Stimulated activated CD8-positive, alpha-beta memory T cell treated with anti-CD3 and anti-CD28 coated beads, Interleukin-2, amount 100 ng/mL, for 1 hour (primary cell): ENCODE data around the gene FLT4.

Experiments
- DNase-seq, 2 donors: peaks; one replicate each; pipeline ENCODE4 v3.0.0-alpha.2; 2020; ENCODE audit warnings: low read depth in 2 of 2

The FLT4 gene

DNA sequence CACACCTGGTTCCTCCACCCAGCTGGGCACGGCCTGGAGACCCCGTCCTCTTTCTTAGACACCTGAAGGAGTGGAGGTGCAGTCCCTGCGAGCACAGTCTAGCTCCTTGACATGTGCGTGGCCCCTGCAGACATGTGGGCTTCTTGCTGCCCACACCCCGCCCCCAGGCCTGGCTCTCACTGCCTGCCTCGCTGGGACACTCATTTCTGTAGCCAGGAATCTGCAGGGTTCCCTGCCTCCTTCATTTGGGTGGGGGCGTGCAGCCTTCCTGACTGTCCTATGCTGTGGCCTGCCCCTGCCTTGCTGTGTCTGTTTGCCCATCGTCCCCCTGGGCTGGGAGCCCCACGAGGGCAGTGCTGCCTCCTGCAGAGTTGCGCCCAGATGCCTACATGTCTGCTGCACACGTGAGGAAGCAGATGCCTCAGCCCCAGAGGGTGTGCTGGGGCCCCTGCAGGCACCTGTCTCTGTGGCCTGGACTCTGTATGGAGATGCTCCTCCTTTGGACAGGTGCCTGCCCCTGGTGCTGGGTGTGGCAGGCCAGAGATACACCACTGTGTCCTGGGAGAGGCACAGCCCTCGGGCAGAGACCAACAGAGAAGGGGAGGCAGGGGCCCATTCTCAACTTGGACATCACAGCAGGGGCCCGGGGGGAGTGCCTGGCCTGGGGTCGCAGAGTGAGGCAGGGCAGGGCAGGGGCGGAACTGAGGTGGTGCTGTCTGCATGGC lies 22.6 kb downstream of the FLT4 start:
- DNase-seq = no peak

GRCh38 chr5:180625791-180626660 lies 23.4 kb downstream of the FLT4 start:
- DNase-seq = no peak

- no peak for DNase-seq
Measured at GRCh38 chr5:180625125-180625790, 24.1 kb downstream of the FLT4 start.

- DNase-seq = no peak
Measured at GRCh38 chr5:180624587-180624986, 24.8 kb downstream of the FLT4 start.

DNA sequence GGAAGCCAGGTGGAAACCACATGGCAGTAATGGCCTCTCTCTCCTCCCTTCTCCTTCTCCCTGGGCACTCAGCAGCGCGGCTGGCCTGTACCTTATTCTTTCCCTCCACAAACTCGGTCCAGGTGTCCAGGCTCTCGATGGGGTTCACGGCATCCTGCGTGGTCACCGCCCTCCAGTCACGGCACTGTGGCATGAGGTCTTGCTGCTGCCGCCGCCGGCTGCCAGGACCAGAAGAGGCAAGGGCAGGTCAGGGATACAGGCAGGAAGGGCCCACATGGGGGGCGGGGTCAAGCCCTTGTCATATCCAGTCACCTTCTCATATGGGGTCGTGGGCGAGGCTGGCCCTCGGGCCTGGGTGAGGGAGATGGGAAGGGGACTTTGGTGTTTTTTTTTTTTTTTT lies 25.6 kb downstream of the FLT4 start:
- no peak for DNase-seq

GRCh38 chr5:180623411-180623834 lies 26.0 kb downstream of the FLT4 start:
- DNase-seq = no peak

DNA sequence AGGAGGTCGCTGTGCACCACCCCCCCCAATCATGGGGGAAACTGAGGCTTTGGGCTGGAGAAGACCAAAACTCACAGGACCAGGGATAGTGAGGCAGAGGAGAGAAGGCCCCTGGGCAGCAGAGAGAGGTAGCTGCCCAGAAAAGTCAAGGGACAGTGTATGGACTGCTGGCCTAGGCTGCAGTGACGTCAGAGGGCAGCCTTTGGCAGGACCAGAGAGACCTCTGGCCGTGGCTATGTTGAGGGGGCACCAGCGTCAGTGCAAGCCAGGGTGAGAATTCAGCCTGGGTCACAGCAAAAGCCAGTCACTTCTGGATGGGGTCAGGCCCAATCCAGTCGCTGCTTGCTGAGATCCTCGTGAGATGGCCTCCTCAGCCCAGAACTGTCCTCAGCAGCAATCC lies 26.5 kb downstream of the FLT4 start:
- no peak for DNase-seq

GRCh38 chr5:180621311-180621710 lies 28.1 kb downstream of the FLT4 start:
- DNase-seq = no peak

DNA sequence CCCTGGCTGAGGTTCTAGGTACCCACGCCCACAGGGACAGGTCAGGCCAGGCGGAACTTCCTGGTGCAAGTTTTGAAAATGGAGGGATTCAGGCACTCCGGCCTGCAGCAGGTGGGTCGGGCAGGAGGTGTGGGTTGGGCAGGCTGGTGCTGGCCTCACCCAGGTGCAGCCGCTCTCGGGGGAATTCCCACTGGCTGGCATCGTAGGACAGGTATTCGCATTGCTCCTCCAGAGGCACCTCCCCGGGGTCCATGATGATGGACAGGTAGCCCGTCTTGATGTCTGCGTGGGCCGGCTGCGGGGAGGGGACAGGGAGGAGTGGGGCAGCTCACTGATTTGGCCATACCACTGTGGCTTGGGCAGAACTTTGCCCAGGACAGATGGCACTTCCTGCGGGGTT lies 29.4 kb downstream of the FLT4 start:
- no peak for DNase-seq

GRCh38 chr5:180619563-180619915 lies 29.9 kb downstream of the FLT4 start:
- no peak for DNase-seq

DNA sequence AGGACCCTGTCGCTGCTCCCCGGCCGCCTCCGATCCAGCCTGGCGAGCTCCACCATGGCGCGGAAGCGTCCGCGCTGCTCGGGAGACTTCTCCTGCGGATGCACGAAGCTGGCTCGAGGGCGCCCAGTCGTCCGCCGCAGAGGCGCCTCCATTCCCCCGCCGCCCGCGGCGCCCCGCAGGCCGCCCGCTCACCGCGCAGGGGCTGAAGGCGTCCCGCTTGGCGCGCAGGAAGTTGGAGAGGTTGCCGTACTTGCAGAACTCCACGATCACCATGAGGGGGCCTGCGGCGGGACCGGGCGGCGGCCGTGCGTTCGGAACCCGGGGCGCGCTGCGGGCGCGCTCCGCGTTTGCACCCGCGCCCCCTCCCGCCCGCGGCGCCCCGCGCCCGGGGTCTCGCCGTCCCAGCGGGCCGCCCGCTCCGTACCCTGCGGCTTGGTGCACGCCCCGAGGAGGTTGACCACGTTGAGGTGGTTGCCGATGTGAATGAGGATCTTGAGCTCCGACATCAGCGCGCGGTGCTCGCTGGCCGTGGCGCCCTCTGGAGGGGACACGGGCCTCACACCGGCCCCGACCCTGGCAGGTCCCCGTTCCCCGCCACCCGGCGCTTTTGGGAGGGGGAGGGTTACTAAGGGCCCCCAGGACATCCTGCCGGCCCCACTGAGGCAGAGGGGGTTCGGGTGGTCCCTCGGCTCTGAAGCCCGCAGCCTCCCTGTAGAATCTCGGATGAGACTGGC lies 30.4 kb downstream of the FLT4 start:
- no peak for DNase-seq

GRCh38 chr5:180618487-180618828 lies 30.9 kb downstream of the FLT4 start:
- no peak for DNase-seq

DNA sequence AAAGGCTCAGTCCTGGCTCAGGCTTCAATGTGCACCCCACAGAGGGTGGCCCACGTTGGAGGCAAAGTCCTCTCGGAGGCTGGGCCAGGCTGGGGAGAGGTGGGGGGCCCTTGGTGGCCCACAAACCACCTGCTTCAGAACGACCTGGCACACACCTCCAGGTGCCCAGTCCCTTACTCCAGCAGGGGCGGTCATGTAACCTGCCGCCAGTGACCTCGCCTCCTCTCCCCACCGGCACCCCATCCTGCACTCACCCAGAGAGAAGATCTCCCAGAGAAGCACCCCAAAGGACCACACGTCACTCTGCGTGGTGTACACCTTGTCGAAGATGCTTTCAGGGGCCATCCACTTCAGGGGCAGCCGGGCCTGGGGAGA lies 35.6 kb downstream of the FLT4 start:
- DNase-seq = no peak

GRCh38 chr5:180613188-180613813 lies 36.1 kb downstream of the FLT4 start:
- DNase-seq = no peak

DNA sequence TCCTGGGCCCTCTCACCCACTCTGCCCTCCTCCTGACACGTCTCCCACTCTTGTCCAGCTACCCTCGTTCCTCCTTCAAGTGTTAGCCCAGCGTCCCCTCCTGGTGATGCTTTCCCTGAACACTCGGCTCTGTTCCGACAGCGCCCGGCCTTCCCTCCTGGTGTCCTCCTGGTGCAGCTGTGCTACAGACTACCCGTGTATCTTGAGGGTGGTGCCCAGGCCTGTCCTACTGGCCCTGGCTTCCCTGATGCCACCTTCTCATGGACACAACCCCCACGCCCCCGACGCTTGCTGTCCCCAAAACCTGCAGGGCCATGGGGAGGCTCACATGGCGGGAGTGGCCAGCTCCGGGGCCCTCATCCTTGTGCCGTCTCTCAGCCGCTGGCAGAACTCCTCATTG lies 36.7 kb downstream of the FLT4 start:
- DNase-seq = no peak

DNA sequence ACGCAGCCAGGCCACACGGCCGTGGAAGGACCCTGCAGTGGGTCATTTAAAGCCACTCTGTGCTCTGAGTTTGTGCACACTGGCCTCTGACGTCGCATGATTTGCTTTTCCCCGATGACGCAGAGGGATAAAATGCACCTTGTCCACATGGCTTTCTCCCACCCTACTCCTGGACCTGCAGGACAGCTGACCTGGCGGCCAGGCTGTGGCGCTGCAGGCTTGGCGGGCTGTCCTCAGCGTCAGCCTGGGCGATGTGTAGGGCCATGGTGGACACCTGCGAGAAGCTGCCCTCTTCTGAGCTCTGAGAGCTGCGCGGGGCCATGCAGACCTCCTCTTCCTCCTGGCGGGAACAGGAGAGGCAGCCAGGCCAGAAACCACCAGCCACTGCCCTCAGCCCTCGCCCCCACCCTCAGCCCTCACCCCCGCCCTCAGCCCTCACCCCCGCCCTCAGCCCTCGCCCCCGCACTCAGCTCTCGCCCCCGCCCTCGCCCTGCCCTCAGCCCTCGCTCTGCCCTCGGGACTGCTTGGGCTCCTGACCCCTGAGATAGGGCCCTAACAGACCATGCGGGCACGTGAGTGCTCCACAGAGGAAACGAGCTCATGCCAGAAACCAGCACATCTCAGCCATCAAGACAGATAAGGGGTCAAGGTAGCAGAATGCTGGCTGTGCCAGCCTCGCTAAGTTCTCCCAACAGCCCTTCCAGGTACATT lies 38.1 kb downstream of the FLT4 start:
- no peak for DNase-seq

GRCh38 chr5:180609817-180610550 lies 39.4 kb downstream of the FLT4 start:
- DNase-seq = no peak

DNA sequence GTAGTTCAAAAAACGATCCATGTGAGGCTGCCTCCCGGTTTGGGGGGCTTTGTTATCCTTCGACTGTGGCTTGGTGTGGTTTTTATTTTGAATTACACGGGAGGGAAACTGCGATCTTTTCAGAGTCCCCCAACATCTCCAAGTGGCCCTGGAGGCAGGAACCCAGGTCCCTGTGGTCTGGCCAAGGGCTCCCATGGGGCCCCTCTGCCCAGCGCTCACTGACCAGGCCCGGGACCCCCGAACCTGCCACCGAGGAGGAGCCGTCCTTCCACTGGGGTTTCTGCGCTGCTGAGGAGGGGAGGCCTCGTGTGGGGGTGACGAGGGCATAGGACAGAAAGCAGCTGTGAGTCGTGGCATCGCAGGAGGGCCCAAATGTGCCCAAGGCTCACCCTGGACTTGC lies 40.0 kb downstream of the FLT4 start:
- no peak for DNase-seq

- DNase-seq = no peak
Measured at GRCh38 chr5:180608572-180609310, 40.7 kb downstream of the FLT4 start.
